GM19023 (cell line): ENCODE measurements around the gene ZNF606.

ENCODE experiments used
- ATAC-seq: cut with Tn5 transposase; IDR thresholded peaks from one replicate; pipeline ENCODE4 v1.9.1; 2021; ENCODE audit warnings: mild to moderate bottlenecking, moderate library complexity; ENCODE audit not compliant: unreplicated experiment

Gene ZNF606

GRCh38 chr19:58002384-58003173 lies at the start of gene ZNF606:
ZNF606 (minus strand) TSS chr19:58002820; CDS start chr19:58001319, 1,501 bp downstream.
- peak; percentile 97 for ATAC-seq

DNA sequence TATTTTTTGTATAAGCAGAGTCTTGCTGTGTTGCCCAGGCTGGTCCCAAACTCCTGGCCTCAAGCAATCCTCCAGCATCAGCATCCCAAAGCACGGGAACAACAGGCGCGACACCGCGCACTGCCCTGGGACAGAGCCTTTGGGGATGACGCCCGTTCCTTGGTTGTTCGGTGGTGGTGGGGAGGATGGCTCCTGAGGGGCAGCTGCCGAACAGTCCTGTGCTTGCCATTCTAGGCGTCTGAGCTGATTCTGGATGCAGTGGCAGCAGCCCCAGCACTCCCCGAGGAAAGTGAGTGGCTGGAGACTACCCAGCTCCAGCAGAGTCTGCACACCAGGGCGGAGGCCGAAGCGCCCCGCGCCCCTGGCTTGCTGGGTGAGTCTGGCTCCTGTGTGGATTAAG lies 49.6 kb upstream of the ZNF606 start:
- ATAC-seq = no peak

DNA sequence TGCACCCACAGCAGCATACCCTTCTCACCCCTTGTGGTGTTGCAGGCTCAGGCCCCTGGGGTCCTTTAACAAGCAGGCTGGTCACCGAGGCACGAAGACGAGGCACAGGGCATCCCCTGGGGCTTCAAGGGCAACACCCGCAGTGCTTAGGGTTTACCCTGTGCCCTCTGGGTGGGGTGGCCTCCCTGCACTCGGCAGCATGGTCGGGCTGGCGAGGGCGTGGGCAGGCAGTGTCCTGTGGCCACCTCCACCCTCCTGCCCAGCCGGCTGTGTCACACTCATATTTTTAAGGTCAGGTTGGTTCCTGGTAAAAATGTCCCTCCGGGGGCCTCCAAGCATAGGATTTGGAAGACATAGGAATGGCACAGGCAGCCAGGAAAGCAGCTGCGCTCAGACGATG lies 45.1 kb upstream of the ZNF606 start:
- ATAC-seq = no peak

GRCh38 chr19:58046856-58047255 lies 44.2 kb upstream of the ZNF606 start:
- no peak for ATAC-seq

DNA sequence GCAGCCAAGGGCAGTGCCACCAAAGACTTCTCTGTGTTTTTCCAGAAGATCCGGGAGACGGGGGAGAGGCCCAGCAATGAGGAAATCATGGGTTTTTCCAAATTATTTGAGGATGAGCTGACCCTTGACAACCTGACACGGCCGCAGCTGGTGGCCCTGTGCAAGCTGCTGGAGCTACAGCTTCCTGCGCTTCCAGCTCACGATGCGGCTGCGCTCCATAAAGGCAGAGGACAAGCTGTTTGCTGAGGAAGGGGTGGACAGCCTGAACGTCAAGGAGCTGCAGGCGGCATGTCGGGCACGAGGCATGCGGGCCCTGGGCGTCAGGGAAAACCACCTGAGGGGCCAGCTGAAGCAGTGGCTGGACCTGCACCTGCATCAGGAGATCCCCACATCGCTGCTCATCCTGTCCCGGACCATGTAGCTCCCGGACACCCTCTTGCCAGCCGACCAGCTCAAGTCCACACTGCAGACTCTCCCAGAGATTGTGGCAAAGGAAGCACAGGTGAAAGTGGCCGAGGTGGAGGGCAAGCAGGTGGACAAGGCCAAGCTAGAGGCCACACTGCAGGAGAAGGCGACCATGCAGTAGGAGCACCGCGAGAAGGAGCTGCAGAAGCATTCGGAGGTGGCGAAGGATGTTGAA lies 42.9 kb upstream of the ZNF606 start:
- no peak for ATAC-seq

GRCh38 chr19:58044886-58045285 lies 42.3 kb upstream of the ZNF606 start:
- ATAC-seq = no peak

- ATAC-seq = no peak
Observed at GRCh38 chr19:58044391-58044790, 41.8 kb upstream of the ZNF606 start.

DNA sequence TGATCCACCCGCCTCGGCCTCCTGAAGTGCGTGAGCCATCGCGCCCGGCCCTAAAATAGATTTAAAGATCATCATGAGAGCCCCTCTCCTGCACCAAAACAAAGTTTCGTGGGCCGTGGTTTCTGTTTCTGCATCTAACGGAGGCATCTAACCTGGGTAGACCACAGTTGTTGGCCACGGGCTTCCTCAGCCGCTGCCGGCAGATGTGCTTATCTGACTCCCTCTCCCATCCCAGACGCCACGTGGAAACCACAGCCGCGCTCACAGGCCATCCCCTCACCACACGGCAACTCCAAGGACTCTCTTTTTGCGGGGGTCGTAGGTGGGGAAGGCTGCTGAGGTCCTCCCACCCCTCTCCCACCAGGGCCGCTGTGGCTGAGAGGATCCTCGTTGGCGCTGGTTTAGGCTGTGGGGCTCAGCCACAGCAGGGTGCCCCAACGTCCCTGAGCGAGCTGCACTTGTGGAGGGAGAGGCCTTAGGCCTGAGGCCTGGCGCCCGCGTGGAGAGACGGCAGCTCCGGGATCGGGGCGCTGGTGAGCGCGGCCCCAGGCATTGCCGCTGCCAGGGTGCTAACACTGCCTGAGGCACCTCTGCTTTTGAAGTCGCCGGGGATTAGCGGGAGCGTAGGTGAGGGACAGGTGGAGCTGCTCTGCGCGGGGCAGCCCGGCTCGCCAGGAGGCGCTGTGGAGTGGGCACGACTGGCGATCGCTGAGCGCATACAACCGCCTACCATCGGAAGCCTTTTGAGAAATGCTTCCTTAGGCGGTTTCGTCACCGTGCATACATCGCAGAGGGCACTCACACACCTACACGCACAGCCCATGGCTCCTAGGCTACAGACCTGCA lies 40.1 kb upstream of the ZNF606 start:
- no peak for ATAC-seq

GRCh38 chr19:58040751-58041525 lies 38.3 kb upstream of the ZNF606 start:
- no peak for ATAC-seq

GRCh38 chr19:58038688-58039204 lies 36.1 kb upstream of the ZNF606 start:
- no peak for ATAC-seq

DNA sequence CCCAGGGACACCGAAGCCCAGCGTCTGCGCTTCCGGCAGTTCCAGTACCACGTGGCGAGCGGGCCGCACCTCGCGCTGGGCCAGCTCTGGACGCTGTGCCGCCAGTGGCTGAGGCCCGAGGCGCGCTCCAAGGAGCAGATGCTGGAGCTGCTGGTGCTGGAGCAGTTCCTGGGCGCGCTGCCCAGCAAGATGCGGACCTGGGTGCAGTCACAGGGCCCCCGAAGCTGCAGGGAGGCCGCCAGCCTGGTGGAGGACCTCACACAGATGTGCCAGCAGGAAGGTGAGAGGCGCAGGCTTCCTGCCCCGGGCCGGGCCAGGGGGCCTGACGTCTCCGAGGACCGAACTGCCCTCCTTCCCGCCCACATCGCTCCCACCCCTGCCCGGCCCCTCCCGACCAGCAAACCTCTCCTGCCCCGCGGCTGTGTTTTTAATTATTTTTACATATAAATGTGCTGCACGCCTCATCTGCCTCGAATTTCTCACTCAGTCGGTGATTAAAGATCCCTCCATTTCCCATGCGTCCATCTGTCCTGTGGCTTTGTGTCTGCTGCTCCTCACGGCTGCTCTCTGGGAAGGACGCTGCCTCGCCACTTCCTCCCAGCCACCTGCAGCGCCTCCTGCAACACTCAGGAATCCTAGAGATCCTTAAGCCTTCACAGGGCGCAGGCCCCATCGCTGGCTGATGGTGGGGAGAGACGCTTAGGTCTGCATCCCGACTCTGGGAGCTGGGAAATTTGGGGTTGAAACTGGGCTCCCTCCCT lies 35.5 kb upstream of the ZNF606 start:
- no peak for ATAC-seq

- ATAC-seq = no peak
Observed at GRCh38 chr19:58035863-58036262, 33.2 kb upstream of the ZNF606 start.

DNA sequence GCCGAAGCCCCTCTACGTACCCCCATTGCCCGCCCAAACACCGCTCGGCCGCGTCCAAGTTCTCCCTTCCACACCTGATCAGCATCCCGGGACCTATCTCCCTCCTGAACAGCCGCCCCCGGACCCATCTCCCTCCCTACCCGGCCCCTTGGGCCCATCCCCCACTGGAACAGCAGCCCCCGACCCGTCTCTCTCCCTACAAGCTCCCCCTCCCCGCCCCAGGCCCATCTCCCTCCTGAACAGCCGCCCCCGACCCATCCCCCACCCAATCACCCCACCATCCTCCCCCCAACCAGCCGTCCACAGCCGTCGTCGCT lies 31.8 kb upstream of the ZNF606 start:
- no peak for ATAC-seq

DNA sequence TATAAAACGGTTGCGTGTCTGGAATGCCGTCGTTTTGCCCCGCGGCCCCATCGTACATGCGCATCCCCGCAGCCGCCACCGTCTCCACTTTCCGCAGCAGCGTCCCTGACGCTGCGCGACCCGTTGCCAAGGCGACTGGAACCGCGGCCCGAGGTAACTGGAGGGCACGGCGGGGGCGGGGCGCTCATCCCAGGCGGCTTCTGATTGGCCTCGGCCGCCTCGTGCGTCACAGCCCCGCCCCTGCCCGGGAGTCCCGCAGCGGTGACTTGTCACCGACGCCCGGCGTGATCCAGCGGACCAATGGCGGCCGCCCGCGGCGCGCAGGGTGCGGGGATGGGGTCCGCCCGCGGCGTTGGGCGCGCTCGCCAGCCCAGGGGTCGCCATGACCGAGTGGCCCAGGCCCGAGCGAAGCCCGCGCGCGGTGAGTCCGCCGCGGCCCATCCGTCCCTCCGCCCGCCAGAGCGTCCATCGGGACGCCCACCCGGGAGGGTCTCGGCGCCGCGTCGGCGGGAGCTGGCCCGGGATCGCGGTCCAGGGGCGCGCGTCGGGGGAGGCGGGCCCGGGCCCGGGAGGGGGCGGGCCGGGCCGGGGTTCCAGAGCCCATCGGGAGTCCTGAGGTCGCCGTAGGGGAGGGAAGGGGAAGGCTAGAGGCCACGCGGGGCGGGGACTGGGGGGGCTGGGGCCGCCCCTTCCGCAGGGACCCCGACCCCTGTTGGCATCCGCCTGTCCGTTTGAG lies 31.3 kb upstream of the ZNF606 start, which contains the start of gene ZSCAN1:
Gene ZSCAN1, plus strand, starts transcription at position 285 of the 736 bp plus-strand sequence. CDS start 3,812 bp downstream, outside the sequence.
- no peak for ATAC-seq

DNA sequence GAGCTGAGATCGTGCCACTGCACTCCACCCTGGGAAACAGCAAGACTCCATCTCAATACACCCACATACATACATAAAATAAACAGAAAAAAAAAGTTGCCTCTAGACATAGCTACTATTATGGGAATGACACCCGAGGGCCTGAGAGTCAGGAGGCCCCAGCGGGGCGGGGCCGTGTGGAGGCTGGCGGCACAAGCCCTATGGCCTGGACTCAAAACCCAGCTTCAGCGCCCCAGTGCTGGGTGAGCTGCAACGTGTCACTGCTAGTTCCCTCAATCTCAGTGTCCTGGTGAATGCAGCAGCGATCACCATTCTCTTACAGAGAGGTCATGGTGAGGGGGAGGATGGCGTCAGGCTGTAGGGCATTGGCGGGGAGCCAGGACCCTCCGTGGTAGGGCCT lies 22.0 kb upstream of the ZNF606 start:
- ATAC-seq = no peak

DNA sequence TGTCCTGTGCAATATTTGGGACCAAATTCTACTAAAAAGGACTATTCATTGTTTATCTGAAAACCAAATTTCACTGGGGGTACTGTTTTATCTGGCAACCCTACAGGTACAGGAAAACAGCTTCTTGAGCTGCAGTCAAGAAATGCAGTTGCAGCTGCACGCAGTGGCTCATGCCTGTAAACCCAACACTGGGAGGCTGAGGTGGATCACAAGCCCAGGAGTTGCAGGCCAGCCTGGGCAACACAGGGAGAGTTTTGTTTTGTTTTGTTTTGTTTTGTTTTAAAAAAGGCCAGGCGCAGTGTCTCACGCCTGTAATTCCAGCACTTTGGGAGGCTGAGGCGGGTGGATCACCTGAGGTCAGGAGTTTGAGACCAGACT lies 19.7 kb upstream of the ZNF606 start:
- no peak for ATAC-seq

- ATAC-seq = no peak
Observed at GRCh38 chr19:58021541-58022282, 19.1 kb upstream of the ZNF606 start.

DNA sequence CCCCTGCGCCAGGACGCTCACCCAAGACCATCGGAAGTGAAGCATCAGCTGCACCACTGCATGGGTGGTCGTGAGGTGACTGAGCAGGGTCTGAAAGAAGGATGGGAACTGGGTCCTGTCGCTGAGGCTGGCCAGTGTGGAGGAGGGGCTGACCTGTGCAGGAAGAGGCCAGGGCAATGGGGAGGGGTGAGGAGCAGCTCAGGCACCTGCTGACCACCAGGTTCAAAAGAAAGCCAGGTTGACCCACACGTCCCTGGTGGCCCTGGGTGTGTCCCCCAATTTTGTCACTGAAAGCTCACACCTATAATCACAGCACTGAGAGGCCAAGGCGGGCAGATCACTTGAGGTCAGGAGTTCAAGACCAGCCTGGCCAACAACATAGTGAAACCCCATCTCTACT lies 17.5 kb upstream of the ZNF606 start:
- no peak for ATAC-seq

GRCh38 chr19:58014141-58014540 lies 11.5 kb upstream of the ZNF606 start:
- ATAC-seq = no peak
